K562 (cell line): ENCODE data around the gene KYAT1. TPM values are rescaled to one million over a fixed set of nuclear protein-coding genes. Genes with fewer than 3 reads are reported as not detected.

Experiments
- CBFB ChIP-seq: sonication (generic); formaldehyde crosslinking; IDR thresholded peaks from 2 replicates; pipeline ENCODE4 v1.4.0; 2020; ENCODE audit warnings: mild to moderate bottlenecking, missing genetic modification reagents
- ESRRA ChIP-seq: fragments of 450-650 bp; IDR thresholded peaks from 2 replicates; pipeline ENCODE4 v1.6.1; 2014; ENCODE audit warnings: low read depth, mild to moderate bottlenecking, moderate library complexity, borderline replicate concordance
- GTF2F1 ChIP-seq: IDR thresholded peaks from 2 replicates; pipeline ENCODE4 v1.6.1; 2011; ENCODE audit warnings: low read depth, low read length, improper control_type of control experiment
- HDAC3 ChIP-seq: fragments of 450-650 bp; IDR thresholded peaks from 2 replicates; pipeline ENCODE4 v1.6.1; 2018; ENCODE audit warnings: borderline replicate concordance, mild to moderate bottlenecking, moderate library complexity; ENCODE audit not compliant: partially characterized antibody
- PTBP1 ChIP-seq: fragments of 200-400 bp; formaldehyde crosslinking; IDR thresholded peaks from 2 replicates; pipeline ENCODE4 v1.6.1; 2017; ENCODE audit warnings: low read depth, low read length
- RBBP5 ChIP-seq: fragments of 200-600 bp; sonication (generic); IDR thresholded peaks from 2 replicates; pipeline ENCODE4 v1.6.1; 2012; ENCODE audit warnings: borderline replicate concordance, mild to moderate bottlenecking, low read length, control low read depth, inconsistent platforms; ENCODE audit not compliant: insufficient read depth, poor library complexity, severe bottlenecking
- SMAD3 ChIP-seq: fragments of 450-650 bp; formaldehyde crosslinking; conservative IDR thresholded peaks from 2 replicates; pipeline ENCODE4 v1.4.0; 2020; ENCODE audit warnings: mild to moderate bottlenecking
- SMC3 ChIP-seq: conservative IDR thresholded peaks from 2 replicates; pipeline ENCODE4 v1.6.1; 2011; ENCODE audit warnings: low read depth, low read length, improper control_type of control experiment; ENCODE audit not compliant: insufficient read depth
- SREBF1 ChIP-seq: fragments of 150-350 bp; IDR thresholded peaks from 2 replicates; pipeline ENCODE4 v1.6.1; 2014; ENCODE audit warnings: antibody characterized with exemption, low read depth, low read length, borderline replicate concordance
- TAF1 ChIP-seq: IDR thresholded peaks from 2 replicates; pipeline ENCODE4 v1.6.1; 2011; ENCODE audit warnings: mild to moderate bottlenecking, low read length, moderate library complexity; ENCODE audit not compliant: insufficient read depth, control insufficient read depth, severe bottlenecking; ENCODE audit errors: extremely low read depth
- ZMIZ1 ChIP-seq, 2 experiments: fragments of 150-350 bp in 1 of 2; IDR thresholded peaks; 2 replicates each; pipeline ENCODE4 v1.6.1; 2012 to 2016; ENCODE audit warnings: low read depth in 2 of 2, low read length in 2 of 2, mild to moderate bottlenecking in 1 of 2, moderate library complexity in 1 of 2
- ZNF449 ChIP-seq: fragments of 250-450 bp; sonication (Bioruptor Pico); IDR thresholded peaks from 2 replicates; pipeline ENCODE4 v1.8.0; 2022; ENCODE audit warnings: moderate library complexity, mild to moderate bottlenecking, inconsistent platforms
- ZNF507 ChIP-seq: conservative IDR thresholded peaks from 2 replicates; pipeline ENCODE4 v1.6.1; 2017; ENCODE audit warnings: missing genetic modification characterization, missing compliant biosample characterization
- polyA plus RNA-seq, 8 experiments: library from polyadenylated mRNA; depleted of rRNA in 4 of 8; stranded (reverse) in 5 of 8; unstranded in 3 of 8; fragments of >200 nt; fragmentation: Nextera tagmentation in 2 of 8; fragmentation: Illumina TruSeq in 1 of 8; extraction: Ambion mirVana in 2 of 8; extraction: Trizol in 1 of 8; gene quantifications; 2 replicates each; pipeline versions ENCODE4 v1.2.1 to v1.2.3, GENCODE V29; 2011 to 2014; ENCODE audit warnings: inconsistent platforms in 1 of 8, missing spikeins in 1 of 8
- total RNA-seq, 7 experiments: library from RNA; depleted of rRNA in 6 of 7; stranded (reverse); fragments of >200 nt in 6 of 7; fragmentation: Illumina TruSeq in 2 of 7; extraction: Trizol in 2 of 7; gene quantifications; 2 replicates each; pipeline versions ENCODE4 v1.2.1 to v1.2.3, GENCODE V29; 2011 to 2021; ENCODE audit warnings: low replicate concordance in 1 of 7
- TF ChIP-seq, protein P1 (sequence below): sonication (generic); formaldehyde crosslinking; IDR thresholded peaks from 2 replicates; pipeline ENCODE4 v1.5.0; 2020; ENCODE audit warnings: missing genetic modification reagents
- TF ChIP-seq, protein P2 (sequence below): fragments of 450-650 bp; formaldehyde crosslinking; IDR thresholded peaks from 2 replicates; pipeline ENCODE4 v1.4.0; 2022; ENCODE audit warnings: mild to moderate bottlenecking, moderate library complexity
- TF ChIP-seq, protein P3 (sequence below): fragments of 450-650 bp; IDR thresholded peaks from 2 replicates; pipeline ENCODE4 v1.7.1; 2018; ENCODE audit warnings: mild to moderate bottlenecking, low read depth; ENCODE audit not compliant: partially characterized antibody

KYAT1 gene
- total and polyA plus RNA-seq, 9 of the 15 experiments (the other 6 are each of a cell fraction or from before 2014, with no cell fraction given), result 6.4 to 16.8 (median 11.1) TPM

- TF ChIP-seq ZMIZ1 (IDR thresholded peaks at IDR 0.05; ENCODE audit: low read depth in 2 of 2, low read length in 2 of 2) (0 out of 4 replicates have a peak, but pooled peaks of 1 of the 2 experiments have one; percentile 28), CBFB (CRISPR knock-in tag) (no peak; the same call in 1 of the 2 replicates), GTF2F1 (no peak), ZNF449 (CRISPR knock-in tag) (peak; percentile 75; the same call in 1 of the 2 replicates), SREBF1 (no peak), PTBP1 (no peak), SMC3 (no peak), ZNF507 (tag) (no peak), RBBP5 (peak; percentile 97), ESRRA (no peak; the same call in none of the 2 replicates), TAF1 (peak; percentile 86), SMAD3 (CRISPR knock-in tag) (no peak), HDAC3 (no peak)
- TF ChIP-seq, protein P1, sequence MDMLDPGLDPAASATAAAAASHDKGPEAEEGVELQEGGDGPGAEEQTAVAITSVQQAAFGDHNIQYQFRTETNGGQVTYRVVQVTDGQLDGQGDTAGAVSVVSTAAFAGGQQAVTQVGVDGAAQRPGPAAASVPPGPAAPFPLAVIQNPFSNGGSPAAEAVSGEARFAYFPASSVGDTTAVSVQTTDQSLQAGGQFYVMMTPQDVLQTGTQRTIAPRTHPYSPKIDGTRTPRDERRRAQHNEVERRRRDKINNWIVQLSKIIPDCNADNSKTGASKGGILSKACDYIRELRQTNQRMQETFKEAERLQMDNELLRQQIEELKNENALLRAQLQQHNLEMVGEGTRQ, result 0 out of 2 replicates have a peak, but pooled peaks have one; percentile 27
- TF ChIP-seq, protein P2, sequence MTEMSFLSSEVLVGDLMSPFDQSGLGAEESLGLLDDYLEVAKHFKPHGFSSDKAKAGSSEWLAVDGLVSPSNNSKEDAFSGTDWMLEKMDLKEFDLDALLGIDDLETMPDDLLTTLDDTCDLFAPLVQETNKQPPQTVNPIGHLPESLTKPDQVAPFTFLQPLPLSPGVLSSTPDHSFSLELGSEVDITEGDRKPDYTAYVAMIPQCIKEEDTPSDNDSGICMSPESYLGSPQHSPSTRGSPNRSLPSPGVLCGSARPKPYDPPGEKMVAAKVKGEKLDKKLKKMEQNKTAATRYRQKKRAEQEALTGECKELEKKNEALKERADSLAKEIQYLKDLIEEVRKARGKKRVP (CRISPR knock-in tag), result no peak
- TF ChIP-seq, protein P3, sequence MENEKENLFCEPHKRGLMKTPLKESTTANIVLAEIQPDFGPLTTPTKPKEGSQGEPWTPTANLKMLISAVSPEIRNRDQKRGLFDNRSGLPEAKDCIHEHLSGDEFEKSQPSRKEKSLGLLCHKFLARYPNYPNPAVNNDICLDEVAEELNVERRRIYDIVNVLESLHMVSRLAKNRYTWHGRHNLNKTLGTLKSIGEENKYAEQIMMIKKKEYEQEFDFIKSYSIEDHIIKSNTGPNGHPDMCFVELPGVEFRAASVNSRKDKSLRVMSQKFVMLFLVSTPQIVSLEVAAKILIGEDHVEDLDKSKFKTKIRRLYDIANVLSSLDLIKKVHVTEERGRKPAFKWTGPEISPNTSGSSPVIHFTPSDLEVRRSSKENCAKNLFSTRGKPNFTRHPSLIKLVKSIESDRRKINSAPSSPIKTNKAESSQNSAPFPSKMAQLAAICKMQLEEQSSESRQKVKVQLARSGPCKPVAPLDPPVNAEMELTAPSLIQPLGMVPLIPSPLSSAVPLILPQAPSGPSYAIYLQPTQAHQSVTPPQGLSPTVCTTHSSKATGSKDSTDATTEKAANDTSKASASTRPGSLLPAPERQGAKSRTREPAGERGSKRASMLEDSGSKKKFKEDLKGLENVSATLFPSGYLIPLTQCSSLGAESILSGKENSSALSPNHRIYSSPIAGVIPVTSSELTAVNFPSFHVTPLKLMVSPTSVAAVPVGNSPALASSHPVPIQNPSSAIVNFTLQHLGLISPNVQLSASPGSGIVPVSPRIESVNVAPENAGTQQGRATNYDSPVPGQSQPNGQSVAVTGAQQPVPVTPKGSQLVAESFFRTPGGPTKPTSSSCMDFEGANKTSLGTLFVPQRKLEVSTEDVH, result peak; percentile 18
These were observed 52.1 kb downstream of the KYAT1 start, which contains the start of gene SPOUT1 (continued) for GRCh38 chr9:128829477-128830251.
